ENCODE data around the gene PPY.
A peak's percentile ranks its signal among the peaks of the same experiment; 100 is the strongest.
"Not testable (repeated sequence)": the region's sequence is repeated elsewhere in the genome, so short reads cannot be mapped to it uniquely, and the experiment has no call there.

The PPY gene

GRCh38 chr17:43901861-43902589 is 40.3 kb downstream of the PPY start:
- no peak for DNase-seq

GRCh38 chr17:43900858-43901754 is 41.2 kb downstream of the PPY start:
- DNase-seq = no peak

DNA sequence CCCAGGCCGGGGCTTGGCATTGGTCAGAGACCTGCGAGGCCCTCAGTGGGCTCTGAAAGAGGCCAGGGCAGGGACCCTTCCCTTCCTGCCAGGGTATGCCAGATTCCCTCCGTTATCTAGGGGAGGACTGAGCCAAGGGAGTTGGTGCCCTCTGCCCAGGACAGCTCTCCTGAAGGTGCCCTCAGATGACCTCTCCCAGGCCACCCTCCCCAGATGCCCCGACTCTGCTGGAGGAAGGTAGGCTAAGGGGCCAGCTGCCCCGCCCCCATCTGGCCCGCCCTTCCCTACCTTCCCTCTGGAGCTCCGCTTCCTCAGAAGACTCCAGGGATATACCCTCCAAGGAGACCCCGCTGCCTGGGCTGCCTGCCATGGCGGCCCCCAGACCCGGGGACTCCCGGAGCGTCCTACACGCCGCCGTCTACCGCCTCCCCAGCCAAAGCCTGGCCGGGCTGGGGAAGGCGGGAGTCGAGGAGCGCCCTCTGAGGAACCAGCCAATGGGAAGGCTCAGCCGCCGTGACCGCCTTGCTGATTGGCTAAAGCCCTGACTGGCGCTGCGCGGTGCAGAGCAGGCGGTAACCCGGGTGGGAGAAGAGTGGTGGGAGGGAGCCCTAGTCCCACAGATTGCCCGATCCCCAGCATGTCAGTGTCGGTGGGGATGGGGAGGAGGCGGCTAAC is 42.0 kb downstream of the PPY start:
- peak; percentile 60 to 80 (median 71) for DNase-seq

DNA sequence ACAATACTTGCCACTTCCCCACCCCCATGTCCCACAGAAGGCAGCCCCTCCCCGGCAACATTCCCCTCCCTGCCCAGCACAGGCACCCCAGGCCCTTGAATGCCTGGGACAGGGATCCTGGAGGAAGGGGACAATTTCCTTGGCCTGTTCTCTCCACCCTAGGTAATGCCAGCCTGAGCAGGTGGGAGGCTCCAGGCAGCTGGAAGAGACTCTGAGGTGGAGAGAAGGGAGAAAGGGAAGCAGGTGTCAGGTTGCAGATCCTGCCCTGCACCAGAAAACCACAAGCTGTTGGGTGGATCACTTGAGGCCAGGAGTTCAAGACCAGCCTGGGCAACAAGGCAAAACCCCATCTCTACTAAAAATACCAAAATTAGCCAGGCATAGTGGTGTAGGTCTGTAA is 43.8 kb downstream of the PPY start:
- DNase-seq = no peak

DNA sequence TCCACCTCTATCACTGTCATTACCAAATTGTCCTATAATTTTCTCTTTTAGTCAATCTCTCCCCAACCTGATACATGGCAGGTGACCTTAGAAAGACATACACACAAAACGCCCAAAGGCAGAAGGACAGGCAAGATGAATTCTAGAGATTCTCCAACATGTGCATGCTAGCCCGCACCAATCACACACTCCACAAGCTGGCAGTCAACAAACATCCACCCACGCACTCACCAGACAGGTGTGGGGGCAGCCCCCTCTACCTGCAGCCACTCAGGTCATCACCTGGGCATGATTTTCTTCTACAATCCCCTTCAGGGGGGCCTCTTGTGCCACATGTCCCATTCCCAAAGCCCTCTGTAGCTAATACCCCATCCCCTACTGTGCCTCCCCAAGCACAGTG is 44.4 kb downstream of the PPY start:
- DNase-seq = no peak

- not testable (repeated sequence) for DNase-seq
Observed at GRCh38 chr17:43894494-43894893, 47.8 kb downstream of the PPY start.

DNA sequence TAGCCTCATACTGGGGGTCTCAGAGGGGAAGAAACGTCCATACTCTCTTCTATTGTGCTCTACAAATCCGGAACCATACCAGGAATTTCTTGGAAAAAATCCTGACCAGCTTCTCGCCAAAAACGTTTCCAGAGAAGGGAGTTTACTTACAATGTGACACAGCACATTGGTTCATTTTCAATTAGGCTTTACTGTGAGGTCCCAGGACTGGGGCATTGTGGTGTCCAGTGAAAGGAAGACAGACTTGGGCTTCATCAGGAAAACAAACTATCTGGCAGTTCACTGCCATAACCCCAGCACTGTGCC is 49.7 kb downstream of the PPY start:
- no peak for DNase-seq

GRCh38 chr17:43891851-43892646 is 50.2 kb downstream of the PPY start:
- DNase-seq = no peak
